HG02678 (cell line): ENCODE data around the gene WDR4.
"Not testable (repeated sequence)": the region's sequence is repeated elsewhere in the genome, so short reads cannot be mapped to it uniquely, and the experiment has no call there.

Experiments
- ATAC-seq: cut with Tn5 transposase; IDR thresholded peaks from one replicate; pipeline ENCODE4 v1.9.1; 2021; ENCODE audit warnings: mild to moderate bottlenecking, moderate library complexity; ENCODE audit not compliant: unreplicated experiment

The WDR4 gene

DNA sequence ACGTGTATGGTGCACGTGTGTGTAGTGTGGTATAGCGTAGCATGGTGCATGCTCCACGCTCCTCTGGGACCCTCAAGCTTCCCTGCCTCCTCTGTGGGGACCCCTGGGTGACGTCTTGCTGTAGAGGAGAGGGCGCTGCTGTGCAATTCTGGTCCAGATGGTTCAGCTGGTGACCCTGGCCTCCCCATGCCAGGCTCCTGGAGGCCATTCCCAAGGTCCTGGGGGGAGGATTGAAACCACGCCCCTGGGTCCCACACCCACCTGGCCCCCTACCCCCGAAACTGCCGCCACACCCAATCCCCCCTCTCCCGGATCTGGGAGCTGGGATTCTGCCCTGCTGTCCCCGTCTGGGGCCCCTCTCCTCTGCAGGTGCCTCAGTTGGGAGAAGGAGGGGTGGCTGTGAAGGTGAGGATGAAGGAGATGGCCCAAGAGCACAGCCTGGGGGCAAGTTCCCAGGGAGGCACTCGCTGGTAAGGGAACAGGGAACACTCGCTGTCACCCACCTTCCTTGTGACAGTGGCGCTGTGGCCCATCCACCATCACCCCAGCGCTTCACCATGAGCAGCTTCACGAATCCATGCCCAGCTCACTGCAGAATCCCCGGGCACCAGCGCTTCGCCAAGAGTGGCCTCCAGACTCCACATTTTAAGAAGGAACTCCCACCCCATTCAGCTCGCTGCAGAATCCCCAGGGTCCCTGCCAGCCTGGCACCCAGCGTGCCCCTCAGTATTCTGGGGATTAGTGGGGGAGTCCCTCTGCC lies 38.0 kb downstream of the WDR4 start:
- no peak for ATAC-seq

DNA sequence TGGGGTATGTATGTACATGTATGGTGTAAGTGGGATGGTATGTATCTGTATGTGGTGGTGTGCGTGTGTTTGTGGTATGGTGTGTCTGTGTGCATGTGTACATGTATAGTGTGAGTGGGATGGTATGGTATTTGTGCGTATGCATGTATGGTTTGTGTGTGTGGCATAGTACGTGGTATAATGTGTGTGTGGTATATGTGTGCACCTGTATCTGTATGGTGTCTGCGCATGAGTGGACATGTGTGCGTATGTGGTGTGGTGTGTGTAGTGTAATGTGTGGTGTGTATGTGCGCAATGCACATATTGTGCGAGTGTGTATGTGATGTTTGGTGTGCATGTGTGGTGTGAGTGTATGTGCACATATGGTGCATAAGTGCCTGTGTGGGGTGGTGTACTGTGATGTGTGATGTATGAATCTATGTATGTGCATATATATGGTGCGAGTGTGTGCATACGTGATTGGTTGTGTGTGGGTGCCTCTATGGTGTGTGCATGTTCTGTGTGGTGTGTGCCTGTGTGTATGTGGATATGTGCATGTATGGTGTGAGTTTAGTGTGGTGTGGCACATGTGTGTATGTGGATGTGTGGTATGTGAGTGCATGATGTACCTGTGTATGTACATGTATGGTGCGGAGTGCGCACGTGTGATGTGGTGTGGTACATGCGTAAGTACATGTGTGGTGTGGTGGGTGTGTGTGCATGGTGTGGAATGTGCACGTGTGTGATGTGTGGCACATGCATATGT lies 38.8 kb downstream of the WDR4 start:
- ATAC-seq, result no peak

DNA sequence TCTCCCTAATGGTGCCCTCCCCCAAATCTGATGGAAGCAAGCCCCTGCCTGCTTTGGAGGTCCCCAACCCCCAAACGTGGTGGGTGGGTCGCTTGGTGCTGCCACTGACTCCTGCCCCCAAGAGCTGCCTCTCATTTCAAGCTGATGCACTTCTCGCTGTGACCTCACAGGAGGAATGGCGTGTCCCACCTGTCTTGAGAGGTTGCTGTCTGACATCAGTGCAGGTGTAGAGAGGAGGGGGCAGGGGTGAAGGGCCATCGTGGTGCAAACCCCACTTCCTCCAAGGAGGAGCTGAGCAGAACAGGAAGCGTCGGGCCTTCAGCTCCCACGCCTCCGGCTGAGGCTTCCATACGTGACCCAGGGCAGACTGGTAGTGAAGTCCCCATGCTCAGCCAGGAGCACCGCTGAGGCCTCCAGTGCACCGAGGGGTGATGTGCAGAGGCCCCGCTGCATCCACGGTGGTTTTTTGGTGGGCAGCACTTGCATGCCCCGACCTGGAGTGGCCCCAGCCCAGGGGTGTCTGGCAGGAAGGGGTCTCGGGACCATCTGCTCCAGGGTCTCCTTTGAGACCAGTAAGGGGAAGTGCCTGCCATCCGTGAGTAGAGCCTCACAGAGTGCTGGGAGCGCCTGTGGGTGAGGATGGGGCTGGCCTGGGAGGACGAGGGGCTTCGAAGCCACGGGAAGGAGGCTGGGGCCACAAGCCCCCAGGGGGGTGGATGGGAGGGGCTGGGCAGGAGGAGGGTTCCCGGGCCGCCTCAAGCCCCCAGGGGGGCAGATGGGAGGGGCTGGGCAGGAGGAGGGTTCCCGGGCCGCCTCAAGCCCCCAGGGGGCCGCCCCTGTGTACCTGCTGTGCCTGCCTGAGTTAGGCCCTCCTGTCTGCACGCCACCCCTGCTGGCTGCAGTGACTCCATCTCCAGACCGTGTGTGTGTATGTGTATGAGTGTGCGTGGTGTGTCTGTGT lies 39.8 kb downstream of the WDR4 start:
- no peak for ATAC-seq

- ATAC-seq, result not testable (repeated sequence)
Observed at GRCh38 chr21:42838212-42838690, 41.1 kb downstream of the WDR4 start.

DNA sequence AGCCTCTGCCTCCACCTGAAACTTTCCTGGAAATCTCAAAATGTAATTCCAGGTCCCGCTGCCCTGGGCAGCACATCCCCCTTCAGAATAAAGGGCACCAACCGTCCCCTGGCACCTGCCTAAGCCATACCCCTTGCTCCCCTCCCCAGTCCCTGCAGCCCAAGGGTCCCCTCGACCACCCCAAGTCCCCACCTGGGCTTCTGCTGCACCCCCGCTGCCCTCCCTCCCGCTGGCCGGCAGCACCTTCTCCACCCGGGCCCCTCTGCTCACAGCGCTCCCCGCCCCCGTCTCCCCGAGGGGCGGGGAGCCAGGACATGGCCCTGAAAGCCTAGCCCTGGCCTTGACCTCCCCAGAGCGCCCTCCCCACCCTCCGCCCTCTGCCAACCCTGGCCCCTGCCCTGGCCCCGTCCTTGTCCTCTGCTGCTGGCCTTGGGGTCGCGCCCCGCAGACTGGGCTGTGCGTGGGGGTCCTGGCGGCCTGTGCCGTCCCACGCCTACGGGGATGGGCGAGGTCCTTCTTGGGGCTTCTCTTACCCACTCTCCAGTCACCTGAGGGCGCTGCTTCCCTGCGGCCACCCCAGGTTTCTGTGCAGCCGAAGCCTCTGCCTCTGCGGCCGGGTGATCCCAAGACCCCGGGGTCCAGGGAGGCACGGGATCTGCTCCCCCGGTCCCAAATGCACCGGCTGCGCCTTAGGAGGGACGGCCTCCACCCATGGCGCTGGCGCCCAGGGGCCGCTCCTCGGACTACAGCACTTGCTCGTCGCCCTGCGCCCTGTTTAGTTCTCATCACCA lies 41.7 kb downstream of the WDR4 start:
- no peak for ATAC-seq

DNA sequence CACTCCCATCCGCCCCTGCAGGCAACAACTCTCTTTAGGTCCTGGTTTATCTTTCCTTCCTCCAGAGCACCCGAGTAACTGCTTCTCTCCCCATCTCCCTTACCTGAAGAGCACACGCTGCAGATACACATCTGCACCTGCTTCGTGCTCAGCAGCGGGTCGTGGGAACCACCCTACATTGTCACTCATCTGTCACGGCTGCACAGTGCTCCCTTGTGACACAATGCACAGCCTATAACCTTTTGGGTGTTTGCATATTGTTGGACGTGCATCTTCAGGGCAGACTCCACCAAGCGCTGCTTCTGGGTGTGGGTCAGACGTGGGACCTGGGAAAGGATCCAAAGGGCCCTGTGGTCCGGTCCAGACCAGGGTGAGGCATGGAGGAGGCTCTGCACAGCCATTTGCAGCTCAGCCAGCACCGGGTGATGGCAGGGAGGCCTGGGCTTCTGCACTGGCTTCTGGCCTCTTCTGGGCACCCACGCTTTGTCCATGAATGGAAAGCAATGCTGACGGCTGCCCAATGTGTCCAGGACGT lies 42.5 kb downstream of the WDR4 start:
- no peak for ATAC-seq

GRCh38 chr21:42836402-42836666 lies 43.0 kb downstream of the WDR4 start:
- ATAC-seq, result no peak

DNA sequence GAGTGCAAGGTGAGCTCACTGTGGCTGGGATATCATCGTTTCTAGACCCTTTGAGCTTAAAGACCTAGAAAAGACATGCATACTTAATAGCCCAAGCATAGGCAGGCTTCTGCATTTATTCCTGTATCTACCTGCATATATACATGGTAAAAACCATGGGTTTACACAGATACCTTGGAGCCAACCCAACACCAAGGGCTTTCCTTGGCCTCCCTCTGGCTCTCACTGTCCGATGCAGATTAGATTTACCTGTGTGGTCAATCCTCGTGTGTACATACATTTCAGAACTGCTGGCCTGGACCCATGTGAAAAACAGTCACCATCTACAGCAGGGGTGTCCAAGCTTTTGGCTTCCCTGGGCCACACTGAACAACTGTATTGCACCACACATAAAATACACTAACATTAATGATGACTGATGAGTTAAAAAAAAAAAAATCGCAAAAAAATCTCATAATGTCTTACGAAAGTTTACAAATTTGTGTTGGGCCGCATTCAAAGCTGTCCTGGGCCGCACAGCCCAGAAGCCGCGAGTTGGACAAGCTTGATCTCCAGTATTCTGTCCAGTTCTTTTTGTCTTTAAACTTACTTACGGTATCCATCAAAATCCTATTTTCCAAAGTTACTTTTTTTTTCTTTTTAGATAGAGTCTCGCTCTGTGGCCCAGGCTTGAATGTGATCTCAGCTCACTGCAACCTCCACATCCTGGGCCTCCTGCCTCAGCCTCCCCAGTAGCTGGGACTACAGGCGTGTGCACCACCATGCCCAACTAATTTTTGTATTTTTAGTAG lies 43.5 kb downstream of the WDR4 start:
- no peak for ATAC-seq

- no peak for ATAC-seq
Observed at GRCh38 chr21:42835211-42835610, 44.1 kb downstream of the WDR4 start.

- ATAC-seq, result no peak
Observed at GRCh38 chr21:42834726-42835191, 44.6 kb downstream of the WDR4 start.

- ATAC-seq, result no peak
Observed at GRCh38 chr21:42833859-42834725, 45.2 kb downstream of the WDR4 start.

DNA sequence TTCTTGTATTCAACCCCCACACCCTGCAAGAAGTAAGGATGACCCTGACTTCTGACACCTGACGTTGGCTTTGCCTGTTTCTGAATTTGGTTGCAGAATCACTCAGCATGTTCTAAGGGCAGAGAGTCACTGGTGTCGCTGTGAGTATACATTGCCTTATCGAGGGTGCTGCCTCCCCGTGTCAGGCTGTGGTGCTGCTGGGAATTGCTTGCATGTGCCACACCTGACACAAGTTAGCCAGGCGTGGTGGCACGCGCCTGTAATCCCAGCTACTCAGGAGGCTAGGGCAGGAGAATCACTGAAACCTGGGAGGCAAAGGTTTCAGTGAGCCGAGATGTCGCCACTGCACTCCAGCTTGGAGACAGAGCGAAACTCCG lies 45.9 kb downstream of the WDR4 start:
- ATAC-seq, result no peak

DNA sequence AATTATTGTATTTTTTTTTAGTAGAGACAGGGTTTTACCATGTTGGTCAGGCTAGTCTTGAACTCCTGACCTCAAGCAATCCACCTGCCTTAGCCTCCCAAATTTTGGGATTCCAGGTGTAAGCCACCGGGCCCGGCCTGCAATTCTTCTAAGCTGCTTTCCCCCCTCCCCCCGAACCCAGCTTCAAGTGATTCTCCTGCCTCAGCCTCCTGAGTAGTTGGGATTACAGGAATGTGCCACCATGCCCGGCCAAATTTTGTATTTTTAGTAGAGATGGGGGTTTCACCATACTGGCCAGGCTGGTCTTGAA lies 47.1 kb downstream of the WDR4 start:
- ATAC-seq, result not testable (repeated sequence)

DNA sequence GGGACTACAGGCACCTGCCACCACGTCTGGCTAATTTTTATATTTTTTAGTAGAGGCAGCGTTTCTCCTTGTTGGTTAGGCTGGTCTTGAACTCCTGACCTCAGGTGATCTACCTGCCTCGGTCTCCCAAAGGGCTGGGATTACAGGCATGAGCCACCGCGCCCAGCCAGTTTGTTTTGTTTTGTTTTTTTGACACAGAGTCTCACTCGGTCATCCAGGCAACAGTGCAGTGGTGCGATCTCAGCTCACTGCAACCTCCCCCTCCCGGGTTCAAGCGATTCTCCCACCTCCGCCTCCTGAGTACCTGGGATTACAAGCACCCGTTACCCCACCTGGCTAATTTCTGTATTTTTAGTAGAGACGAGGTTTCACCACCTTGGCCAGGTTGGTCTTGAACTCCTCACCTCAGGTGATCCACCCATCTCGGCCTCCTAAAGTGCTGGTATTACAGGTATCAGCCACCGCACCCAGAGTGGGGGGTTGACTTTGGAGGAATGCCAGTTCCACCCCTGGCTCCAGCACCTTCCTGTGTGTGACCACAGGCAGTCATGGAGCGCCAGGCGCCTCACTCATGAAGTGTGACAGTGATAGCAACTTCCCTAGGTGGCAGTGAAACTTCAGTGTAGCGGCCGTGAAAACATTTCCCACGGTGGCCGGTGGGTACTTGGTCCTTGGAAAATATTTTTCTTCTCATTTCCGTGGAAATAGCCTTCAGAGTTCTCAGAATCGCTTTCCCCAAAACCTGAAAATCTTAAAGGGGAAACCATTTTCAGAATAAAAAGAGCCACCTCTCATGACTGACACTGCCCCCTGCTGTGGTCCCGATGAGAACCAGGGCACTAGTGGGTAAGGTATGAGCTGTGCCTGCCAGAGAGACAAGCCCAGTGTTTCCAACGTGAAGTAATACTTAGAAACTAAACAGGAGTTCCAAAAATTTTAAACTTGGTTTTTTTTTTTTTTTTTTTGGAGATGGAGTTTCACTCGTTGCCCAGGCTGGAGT lies 48.6 kb downstream of the WDR4 start:
- ATAC-seq, result no peak

- no peak for ATAC-seq
Observed at GRCh38 chr21:42829954-42830353, 49.4 kb downstream of the WDR4 start.

GRCh38 chr21:42829417-42829816 lies 49.9 kb downstream of the WDR4 start:
- no peak for ATAC-seq

- ATAC-seq, result no peak
Observed at GRCh38 chr21:42827588-42827987, 51.8 kb downstream of the WDR4 start.
